AG09309 (cell line): ENCODE results near the gene ZNF804B.

Experiments used
- DNase-seq: peaks from one replicate; pipeline ENCODE4 v3.0.0-alpha.2; 2010; ENCODE audit warnings: low read depth
- H3K4me3 ChIP-seq: 2 replicates; pipeline ENCODE4 v1.5.1; 2011; ENCODE audit warnings: mild to moderate bottlenecking, low read depth, low read length, moderate library complexity; ENCODE audit not compliant: control insufficient read depth
- TF ChIP-seq, protein P1 (sequence below): IDR thresholded peaks from 2 replicates; pipeline ENCODE4 v1.5.1; 2011; ENCODE audit warnings: mild to moderate bottlenecking, low read depth, low read length, inconsistent platforms; ENCODE audit not compliant: insufficient read depth, control insufficient read depth; ENCODE audit errors: missing control alignments

Gene ZNF804B

GRCh38 chr7:89308535-89308934, 549.0 kb downstream of the ZNF804B start:
- no peak for DNase-seq
- TF ChIP-seq, protein P1, sequence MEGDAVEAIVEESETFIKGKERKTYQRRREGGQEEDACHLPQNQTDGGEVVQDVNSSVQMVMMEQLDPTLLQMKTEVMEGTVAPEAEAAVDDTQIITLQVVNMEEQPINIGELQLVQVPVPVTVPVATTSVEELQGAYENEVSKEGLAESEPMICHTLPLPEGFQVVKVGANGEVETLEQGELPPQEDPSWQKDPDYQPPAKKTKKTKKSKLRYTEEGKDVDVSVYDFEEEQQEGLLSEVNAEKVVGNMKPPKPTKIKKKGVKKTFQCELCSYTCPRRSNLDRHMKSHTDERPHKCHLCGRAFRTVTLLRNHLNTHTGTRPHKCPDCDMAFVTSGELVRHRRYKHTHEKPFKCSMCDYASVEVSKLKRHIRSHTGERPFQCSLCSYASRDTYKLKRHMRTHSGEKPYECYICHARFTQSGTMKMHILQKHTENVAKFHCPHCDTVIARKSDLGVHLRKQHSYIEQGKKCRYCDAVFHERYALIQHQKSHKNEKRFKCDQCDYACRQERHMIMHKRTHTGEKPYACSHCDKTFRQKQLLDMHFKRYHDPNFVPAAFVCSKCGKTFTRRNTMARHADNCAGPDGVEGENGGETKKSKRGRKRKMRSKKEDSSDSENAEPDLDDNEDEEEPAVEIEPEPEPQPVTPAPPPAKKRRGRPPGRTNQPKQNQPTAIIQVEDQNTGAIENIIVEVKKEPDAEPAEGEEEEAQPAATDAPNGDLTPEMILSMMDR = no peak
- no peak overlapping the region for H3K4me3 ChIP-seq

GRCh38 chr7:89311886-89312285, 552.4 kb downstream of the ZNF804B start:
- TF ChIP-seq, protein P1 = no peak
- no peak for DNase-seq
- no peak overlapping the region for H3K4me3 ChIP-seq

- DNase-seq = no peak
- no peak overlapping the region for H3K4me3 ChIP-seq
- TF ChIP-seq, protein P1 = no peak
Observed at GRCh38 chr7:89312551-89312950, 553.1 kb downstream of the ZNF804B start.

- TF ChIP-seq, protein P1 = no peak
- no peak overlapping the region for H3K4me3 ChIP-seq
- DNase-seq = no peak
Observed at GRCh38 chr7:89316584-89317251, 557.2 kb downstream of the ZNF804B start.

DNA sequence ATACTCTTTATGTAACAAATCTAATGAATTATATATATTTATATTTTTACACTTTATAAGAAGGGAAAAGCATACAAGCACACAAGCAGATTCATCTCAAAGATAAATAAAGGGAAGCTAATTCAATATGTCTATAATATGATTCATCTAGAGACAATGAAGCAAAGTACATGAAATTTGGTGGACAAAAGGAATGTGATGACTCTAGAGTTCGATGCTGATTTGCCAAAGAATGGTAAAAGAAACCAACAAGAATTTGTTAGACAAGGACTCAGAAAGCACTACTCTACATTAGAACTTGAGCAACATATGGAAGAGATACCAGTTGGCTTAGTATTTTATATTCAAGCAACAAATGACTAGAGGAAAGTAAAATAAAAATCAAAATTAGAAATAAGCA, 572.5 kb downstream of the ZNF804B start:
- TF ChIP-seq, protein P1 = no peak
- H3K4me3 ChIP-seq = no peak overlapping the region
- no peak for DNase-seq

DNA sequence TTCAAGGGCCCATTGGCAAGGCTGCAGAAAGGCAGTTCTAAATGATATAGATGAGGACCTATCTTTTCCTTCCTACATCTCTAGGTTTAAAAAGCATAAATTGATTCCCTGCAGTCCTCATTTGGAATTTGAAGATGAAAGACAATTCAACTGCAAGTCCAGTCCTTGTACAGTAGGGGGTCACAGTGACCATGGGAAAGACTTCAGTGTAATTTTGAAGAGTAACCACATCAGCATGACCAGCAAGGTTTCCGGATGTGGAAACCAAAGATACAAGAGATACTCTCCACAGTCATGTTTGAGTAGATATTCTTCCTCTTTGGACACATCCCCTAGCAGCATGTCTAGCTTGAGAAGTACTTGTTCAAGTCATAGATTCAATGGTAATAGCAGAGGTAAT, 575.3 kb downstream of the ZNF804B start:
- DNase-seq = no peak
- TF ChIP-seq, protein P1 = no peak
- H3K4me3 ChIP-seq = no peak overlapping the region
